ENCODE data around the gene AVPR1B.
"Not testable (repeated sequence)": the region's sequence is repeated elsewhere in the genome, so short reads cannot be mapped to it uniquely, and the experiment has no call there.

Gene AVPR1B

GRCh38 chr1:206081856-206082255 is 35.3 kb downstream of the AVPR1B start:
- no peak for DNase-seq (ENCODE audit: low read depth in 2 of 2)

GRCh38 chr1:206080026-206080820 is 37.0 kb downstream of the AVPR1B start:
- no peak for DNase-seq (ENCODE audit: low read depth in 2 of 2)

- no peak for DNase-seq (ENCODE audit: low read depth in 2 of 2)
These were observed 38.1 kb downstream of the AVPR1B start for GRCh38 chr1:206079135-206079534.

DNA sequence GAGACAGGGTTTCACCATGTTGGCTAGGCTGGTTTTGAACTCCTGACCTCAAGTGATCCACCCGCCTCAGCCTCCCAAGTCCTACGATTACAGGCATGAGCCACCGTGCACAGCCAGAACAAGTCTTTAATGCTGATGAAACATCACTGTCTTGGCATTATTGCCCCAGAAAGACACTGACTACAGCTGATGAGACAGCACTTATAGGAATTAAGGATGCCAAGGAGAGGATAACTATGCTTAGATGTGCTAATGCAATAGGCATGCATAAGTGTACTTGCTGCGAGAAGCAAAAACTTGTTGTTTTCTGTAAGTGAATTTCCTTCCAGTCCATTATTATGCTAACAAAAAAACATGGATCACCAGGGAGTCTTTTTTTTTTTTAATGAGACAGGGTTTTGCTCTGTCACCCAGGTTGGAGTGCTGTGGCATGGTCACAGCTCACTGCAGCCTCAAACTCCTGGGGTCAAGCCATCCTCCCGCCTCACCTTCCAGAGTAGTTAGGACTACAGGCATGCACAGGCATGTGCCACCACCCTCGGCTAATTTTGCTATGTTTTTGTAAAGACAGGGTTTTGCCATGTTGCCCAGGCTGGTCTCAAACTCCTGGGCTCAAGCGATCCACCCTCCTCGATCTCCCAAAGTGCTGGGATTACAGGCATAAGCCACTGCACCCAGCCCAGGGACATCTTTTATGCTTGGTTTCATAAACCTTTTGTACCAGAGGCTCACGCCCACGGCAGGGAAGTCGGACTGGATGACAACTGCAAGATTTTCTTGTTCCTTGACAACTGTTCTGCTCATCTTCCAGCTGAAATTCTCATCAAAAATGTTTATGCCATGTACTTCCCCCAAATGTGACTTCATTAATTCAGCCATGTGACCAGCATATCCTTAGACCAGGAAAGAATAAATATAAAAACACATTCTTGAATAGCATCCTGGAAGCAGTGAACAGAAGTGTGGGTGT is 41.1 kb downstream of the AVPR1B start:
- no peak for DNase-seq (ENCODE audit: low read depth in 2 of 2)

DNA sequence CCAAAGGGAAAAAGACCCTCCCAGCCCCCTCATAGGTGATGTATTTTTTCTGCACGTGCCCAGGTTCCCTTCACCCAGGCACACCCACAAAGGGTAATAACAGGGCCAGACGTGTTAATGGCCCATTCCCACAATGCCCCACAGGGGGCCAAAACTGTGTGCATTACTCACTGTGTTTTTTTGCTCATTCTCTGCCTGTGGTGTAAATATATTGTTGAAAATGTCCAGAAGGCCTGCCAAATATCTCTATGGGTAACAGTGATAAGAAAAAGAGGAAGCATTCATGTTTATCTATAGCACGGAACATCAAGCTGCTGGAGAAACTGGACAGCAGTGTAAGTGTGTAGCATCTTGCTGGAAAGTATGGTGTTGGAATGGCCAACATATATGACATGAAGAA is 42.3 kb downstream of the AVPR1B start:
- no peak for DNase-seq (ENCODE audit: low read depth in 2 of 2)

- no peak for DNase-seq (ENCODE audit: low read depth in 2 of 2)
These were observed 46.4 kb downstream of the AVPR1B start for GRCh38 chr1:206070627-206071304.

GRCh38 chr1:206068314-206068713 is 48.9 kb downstream of the AVPR1B start:
- DNase-seq (ENCODE audit: low read depth in 2 of 2), result no peak

DNA sequence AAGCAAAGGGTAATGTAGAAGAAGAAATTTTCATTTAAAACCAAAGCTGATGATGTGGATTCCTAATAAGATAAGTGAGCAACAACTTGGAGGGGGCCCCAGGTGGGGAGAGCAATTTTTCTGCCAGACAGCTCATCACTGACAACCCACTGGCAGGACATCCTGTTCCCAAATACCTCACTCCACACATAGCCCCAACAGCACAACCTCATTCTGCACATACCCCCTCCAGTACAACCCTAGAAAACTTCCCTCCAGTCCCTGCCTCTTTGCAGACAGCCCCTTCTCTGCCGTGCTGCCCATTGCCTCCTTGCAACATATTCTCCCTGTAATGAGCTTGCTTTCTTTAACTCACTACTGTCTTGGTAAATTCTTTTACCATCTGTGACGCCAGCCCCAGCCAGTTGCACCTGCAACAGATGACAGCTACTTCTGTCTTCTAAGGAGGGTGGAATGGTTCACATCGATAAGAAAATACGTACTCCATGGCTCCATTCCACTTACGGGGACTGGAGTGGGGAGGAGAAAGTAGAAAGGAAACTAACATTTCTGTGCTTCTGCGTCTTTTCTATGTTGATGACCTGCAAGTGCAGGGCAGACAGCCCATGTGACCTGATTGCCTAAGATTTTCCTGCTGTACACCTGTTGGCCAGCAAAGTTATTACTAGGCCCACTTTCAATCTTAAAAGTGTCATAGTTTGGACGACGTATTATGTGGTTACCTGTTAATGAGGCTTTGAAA is 49.5 kb downstream of the AVPR1B start:
- no peak for DNase-seq (ENCODE audit: low read depth in 2 of 2)

DNA sequence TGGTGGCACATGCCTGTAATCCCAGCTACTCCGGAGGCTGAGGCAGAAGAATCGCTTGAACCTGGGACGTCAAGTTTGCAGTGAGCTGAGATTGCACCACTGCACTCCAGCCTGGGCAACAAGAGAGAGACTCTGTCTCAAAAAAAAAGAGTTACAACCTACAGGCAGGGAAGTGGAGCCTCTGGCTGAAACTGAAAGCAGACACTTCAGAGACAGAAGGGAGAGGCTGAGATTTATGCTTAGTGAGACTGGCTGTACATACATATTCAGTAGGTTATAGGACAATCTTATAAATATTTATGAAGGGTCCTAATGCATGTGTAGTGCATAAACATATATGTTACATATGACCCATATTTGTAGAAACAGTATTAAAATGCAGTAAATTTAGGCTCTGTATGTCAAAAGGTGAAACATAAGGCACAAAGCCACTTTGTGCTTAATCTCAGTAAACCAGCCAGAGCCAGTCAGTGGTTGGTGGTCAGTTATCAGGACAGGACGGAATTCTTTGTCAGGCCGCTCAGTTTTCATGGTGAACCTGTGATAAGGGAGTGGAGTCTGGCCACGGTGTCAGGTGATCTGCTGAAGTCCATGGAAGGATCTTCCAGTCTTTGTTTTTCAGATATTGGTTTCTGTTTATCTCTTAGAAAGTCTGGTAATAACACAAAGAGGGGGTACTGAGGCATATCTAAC is 50.6 kb downstream of the AVPR1B start:
- DNase-seq (ENCODE audit: low read depth in 2 of 2), result no peak

GRCh38 chr1:206065547-206066145 is 51.5 kb downstream of the AVPR1B start:
- DNase-seq (ENCODE audit: low read depth in 2 of 2), result no peak

DNA sequence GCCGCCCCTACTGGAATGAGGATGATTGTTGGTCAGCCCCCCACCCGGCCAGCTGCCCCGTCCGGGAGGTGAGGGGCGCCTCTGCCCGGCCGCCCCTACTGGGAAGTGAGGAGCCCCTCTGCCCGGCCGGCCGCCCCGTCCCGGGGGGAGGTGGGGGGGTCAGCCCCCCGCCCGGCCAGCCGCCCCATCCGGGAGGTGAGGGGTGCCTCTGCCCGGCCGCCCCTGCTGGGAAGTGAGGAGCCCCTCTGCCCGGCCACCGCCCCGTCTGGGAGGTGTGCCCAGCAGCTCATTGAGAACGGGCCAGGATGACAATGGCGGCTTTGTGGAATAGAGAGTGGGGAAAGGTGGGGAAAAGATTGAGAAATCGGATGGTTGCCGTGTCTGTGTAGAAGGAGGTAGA is 52.7 kb downstream of the AVPR1B start:
- not testable (repeated sequence) for DNase-seq (ENCODE audit: low read depth in 2 of 2)

GRCh38 chr1:206064001-206064400 is 53.2 kb downstream of the AVPR1B start:
- not testable (repeated sequence) for DNase-seq (ENCODE audit: low read depth in 2 of 2)

DNA sequence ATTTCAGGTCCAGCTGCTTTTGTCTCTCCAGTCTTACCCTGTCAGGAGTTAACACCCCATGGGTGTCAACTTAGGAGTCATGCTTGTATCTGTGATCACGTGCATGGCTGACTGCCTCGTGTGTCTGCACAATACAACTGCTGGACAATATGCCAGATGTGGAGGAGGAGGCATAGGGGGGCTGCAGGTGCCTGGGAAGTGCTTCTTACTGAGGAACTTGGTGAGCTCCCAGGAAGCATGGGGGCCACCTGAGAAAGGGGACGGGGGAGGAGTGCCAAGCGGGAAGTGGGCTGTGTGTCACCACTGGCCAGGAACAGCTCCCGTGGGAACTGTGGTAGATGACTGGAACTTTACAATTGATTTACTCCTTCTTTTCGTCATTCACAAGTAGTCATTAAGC is 54.7 kb downstream of the AVPR1B start:
- DNase-seq (ENCODE audit: low read depth in 2 of 2), result no peak

GRCh38 chr1:206060844-206061243 is 56.3 kb downstream of the AVPR1B start:
- no peak for DNase-seq (ENCODE audit: low read depth in 2 of 2)
